Subcutaneous abdominal adipose tissue (tissue), 5 donors: ENCODE results near the gene EPN2.

Experiments used
- H3K27ac ChIP-seq: one replicate; pipeline ENCODE4 v1.7.0; 2013; ENCODE audit warnings: low read depth, mild to moderate bottlenecking, inconsistent platforms, low read length, moderate library complexity
- H3K27me3 ChIP-seq, 5 donors: one replicate each; pipeline ENCODE4 v1.7.0; 2013; ENCODE audit warnings: low read length in 5 of 5, inconsistent platforms in 1 of 5; ENCODE audit not compliant: control insufficient read depth in 5 of 5, insufficient read depth in 4 of 5
- H3K36me3 ChIP-seq, 5 donors: one replicate each; pipeline ENCODE4 v1.7.0; 2013; ENCODE audit warnings: low read length in 5 of 5; ENCODE audit not compliant: control insufficient read depth in 5 of 5, insufficient read depth in 5 of 5
- H3K4me1 ChIP-seq, 5 donors: one replicate each; pipeline ENCODE4 v1.7.0; 2013; ENCODE audit warnings: low read length in 5 of 5, mild to moderate bottlenecking in 3 of 5, moderate library complexity in 1 of 5; ENCODE audit not compliant: control insufficient read depth in 5 of 5, insufficient read depth in 5 of 5
- H3K4me3 ChIP-seq, 5 donors: one replicate each; pipeline ENCODE4 v1.7.0; 2013; ENCODE audit warnings: low read length in 5 of 5, low read depth in 1 of 5
- H3K9ac ChIP-seq, 5 donors: one replicate each; pipeline ENCODE4 v1.7.0; 2013; ENCODE audit warnings: low read length in 5 of 5, mild to moderate bottlenecking in 4 of 5, moderate library complexity in 3 of 5
- H3K9me3 ChIP-seq, 5 donors: one replicate each; pipeline ENCODE4 v1.7.0; 2013; ENCODE audit warnings: low read length in 5 of 5; ENCODE audit not compliant: control insufficient read depth in 5 of 5
- donor health status: healthy.
- donor health status: healthy.
- donor health status: healthy.
- donor health status: healthy.
- donor health status: healthy.

The EPN2 gene

DNA sequence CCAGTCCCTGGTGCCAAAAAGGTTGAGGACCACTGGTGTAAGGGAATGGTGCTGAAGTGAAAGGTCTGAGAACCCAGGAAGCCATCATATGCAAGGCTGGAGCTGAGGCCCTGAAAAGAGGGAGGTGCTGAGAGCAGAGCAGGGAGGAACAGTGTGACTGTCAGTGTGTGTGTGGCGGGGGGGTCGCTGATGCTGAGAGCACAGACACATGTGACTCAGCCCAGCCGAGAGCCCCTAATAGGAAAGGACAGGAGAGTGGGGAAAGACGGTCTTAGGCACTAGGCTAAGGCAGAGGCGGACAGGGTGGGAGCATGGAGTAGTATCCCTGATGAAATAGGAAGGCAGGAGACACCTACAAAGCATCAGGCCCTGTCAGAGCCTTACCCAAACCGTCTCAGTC, 124.2 kb downstream of the EPN2 start:
- Histone ChIP-seq H3K27me3 (no peaks in the 10 kb centered on the region), H3K27ac (no peak overlapping the region), H3K9me3 (no peaks in the 10 kb centered on the region), H3K4me3 (no peak overlapping the region), H3K4me1 (peaks cover 2 to 19% (median 15%) of the 10 kb centered on the region in 5 donors), H3K36me3 (peaks cover 0 to 4% (median 3%) of the 10 kb centered on the region in 5 donors), H3K9ac (peak overlapping the region in 1 of 5 donors; percentile 22)

DNA sequence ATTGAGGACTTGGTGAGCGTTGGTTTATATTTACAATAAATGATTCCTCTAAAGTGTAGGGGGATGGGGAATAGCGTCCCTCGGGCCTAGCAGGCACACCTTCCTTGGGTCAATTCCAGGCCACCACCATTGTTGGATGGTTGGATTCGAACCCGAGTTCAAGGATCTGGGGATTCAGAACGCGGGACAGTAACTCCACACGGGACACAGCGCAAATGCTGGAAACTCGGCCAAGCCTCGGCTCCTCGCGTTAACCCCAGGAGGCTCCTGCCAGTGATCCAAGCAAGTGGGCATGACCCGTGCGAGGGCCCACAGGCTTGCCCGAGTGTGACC, 124.7 kb downstream of the EPN2 start:
- H3K4me3 ChIP-seq = peak overlapping the region; percentile 62 to 87 (median 82)
- H3K36me3 ChIP-seq = peaks cover 0 to 4% (median 0%) of the 10 kb centered on the region in 5 donors
- no peaks in the 10 kb centered on the region for H3K27me3 ChIP-seq
- H3K27ac ChIP-seq = peak overlapping the region; percentile 67
- H3K4me1 ChIP-seq = peaks cover 2 to 19% (median 15%) of the 10 kb centered on the region in 5 donors
- H3K9me3 ChIP-seq = no peaks in the 10 kb centered on the region
- H3K9ac ChIP-seq = peak overlapping the region in 3 of 5 donors; percentile 22 to 60 (median 56)

DNA sequence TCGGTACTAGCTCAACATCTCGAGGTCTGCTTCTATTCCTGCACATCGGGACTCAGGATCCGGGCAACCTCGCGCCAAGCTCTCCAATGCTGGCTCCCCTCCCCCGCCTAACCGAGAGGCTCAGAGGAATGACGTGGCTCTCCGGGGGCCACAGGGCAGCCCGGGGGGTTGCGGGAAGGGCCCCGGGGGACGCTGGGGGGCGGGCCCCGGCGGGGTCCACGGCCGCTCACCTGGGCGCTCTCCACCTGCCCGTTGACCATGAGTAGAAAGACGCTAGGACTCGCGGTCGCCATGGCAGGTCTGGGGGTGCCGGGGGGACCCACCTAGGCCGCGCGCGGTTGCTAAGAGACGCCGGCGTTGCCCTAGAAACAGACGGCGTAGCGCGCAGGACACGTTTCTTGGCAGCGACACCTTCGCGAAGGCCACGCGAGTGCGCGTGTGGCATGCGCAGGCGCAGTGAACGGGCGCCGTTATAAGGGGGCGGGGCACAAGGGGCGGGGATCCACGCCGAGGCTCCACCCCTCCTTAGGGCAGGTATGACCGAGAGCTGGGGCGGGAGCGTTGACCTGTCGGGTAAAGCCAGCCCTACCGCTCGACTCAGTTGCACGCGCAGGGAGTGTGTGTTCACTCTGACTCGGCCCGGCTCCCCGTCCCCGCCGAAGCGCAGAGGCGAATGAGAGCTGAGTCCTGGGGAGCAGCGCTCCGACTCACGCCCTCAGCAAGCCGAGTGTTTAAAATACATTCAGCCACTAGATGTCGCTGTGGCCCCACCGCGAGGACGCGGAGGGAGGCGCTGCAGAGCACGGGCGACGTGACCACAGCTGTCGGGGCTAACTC, 125.3 kb downstream of the EPN2 start, which contains the start of gene B9D1:
Gene B9D1 (minus strand): TSS at position 447 of the 837 bp plus-strand sequence. CDS start 154 bp downstream, at position 293.
- peak within 1 kb of the TSS; percentile 62 to 87 (median 82) for H3K4me3 ChIP-seq
- H3K9me3 ChIP-seq = no peaks in the 10 kb centered on the region
- peak within 1 kb of the TSS in 3 of 5 donors; percentile 56 to 77 (median 60) for H3K9ac ChIP-seq
- peak within 1 kb of the TSS; percentile 67 for H3K27ac ChIP-seq
- H3K4me1 ChIP-seq = peaks cover 2 to 19% (median 15%) of the 10 kb centered on the region in 5 donors
- H3K27me3 ChIP-seq = no peaks in the 10 kb centered on the region
- H3K36me3 ChIP-seq = peaks cover 0 to 3% (median 0%) of the 10 kb centered on the region in 5 donors

DNA sequence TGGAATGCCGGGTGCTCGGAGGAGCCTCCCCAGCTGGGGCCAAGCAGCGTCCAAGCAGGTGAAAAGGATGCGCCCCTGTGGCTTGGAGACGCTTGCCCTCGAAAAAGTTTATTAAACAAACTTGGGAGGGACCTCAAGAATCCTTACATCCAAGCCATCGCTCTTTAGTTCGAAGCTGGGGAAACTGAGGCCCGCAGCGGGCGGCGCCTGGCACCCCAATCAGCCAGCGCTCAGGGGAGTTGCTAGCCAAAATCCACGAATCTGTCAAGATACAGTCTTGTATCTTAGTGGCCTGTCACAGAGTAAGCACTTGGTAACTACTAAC, 125.9 kb downstream of the EPN2 start:
- Histone ChIP-seq H3K4me3 (peak overlapping the region in 4 of 5 donors; percentile 79 to 87 (median 82)), H3K36me3 (no peaks in the 10 kb centered on the region), H3K9me3 (no peaks in the 10 kb centered on the region), H3K27ac (no peak overlapping the region), H3K27me3 (no peaks in the 10 kb centered on the region), H3K9ac (peak overlapping the region in 1 of 5 donors; percentile 53), H3K4me1 (peaks cover 2 to 19% (median 15%) of the 10 kb centered on the region in 5 donors)

DNA sequence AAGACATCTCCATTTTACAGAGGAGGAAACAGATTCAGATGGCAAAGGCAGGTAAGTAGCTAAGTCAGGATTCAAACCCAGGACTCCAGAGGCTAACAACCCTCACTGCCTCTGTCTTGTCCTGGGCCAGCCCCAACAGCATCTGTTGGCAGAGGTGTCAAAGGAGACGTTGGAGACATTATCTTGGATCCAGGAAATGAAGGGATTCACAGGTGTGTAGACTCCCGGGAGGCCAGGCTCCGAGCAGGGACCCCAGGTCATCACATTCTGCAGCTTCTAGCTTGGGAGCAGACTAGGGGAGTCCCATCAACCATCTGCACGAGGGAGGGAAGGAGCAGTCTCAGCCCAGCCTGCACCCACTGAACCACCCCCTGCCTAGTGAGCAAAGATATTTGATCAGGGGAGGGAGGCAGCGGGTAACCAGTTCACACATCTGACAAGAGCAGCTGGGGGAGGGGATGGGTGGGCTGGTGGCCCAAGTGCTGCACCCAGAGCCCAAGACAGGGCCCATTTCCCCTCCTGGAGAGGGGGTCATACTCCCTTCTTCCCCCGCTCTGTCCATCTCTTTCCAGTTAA, 126.4 kb downstream of the EPN2 start:
- Histone ChIP-seq H3K27ac (no peak overlapping the region), H3K4me3 (no peak overlapping the region), H3K4me1 (peaks cover 2 to 19% (median 15%) of the 10 kb centered on the region in 5 donors), H3K27me3 (no peaks in the 10 kb centered on the region), H3K36me3 (no peaks in the 10 kb centered on the region), H3K9ac (no peak overlapping the region), H3K9me3 (no peaks in the 10 kb centered on the region)

DNA sequence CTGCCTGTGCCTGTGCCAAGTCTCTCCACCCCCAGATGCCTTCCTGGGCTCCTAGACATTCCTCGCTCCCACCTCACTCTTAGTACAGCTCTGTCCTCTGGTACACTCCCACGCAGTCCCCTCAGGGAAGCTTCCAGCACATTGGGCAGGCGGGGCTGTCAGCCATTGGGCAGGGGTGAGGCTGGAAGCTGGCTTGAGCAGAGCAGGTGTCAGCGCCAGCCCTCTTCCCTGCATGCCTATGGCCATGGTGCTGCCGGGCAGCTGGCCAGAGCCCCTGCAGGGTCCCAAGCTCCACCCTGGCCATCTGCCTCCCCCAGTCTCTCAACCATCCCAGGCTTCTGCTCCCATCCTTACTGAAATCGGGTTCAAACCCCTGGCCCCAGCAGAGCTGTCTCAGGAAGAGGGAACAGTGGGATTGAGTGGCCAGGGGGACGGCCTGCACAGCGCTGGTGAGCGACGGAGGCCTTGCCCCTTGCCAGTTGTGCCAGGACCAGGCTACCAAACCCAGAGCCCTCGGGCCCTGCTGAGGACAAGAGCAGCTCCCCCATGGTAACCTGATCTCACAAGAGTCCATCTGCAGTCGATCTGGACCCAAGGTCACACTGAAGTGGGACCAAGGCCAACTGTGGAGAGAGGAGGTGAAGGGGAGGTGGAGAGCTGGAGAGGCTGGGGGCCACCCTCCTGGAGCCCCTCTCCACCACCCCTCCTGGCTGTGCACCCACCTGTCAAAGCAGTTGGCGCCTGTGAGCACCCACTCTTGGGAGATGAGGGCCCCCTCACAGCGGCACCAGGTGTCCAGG, 127.7 kb downstream of the EPN2 start:
- H3K9ac ChIP-seq = no peak overlapping the region

DNA sequence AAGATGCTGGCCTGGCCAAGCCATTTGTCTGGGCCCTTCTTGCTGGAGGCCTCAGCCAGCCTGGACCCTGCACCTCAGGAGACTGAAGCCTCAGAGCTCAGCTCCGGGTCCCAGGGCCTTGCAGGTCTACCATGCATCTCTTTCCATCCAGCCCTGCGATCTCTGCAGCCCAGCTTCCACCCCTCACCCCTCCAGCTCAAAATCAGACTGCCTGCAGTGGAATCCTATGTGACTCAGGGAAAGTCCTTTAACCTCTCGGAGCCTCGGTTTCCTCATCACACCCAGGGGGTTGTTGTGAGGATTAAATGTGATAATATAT, 128.3 kb downstream of the EPN2 start:
- H3K27ac ChIP-seq = no peak overlapping the region
- H3K9me3 ChIP-seq = no peaks in the 10 kb centered on the region
- no peak overlapping the region for H3K9ac ChIP-seq
- no peaks in the 10 kb centered on the region for H3K36me3 ChIP-seq
- H3K27me3 ChIP-seq = no peaks in the 10 kb centered on the region
- H3K4me3 ChIP-seq = no peak overlapping the region
- H3K4me1 ChIP-seq = peaks cover 6 to 24% (median 22%) of the 10 kb centered on the region in 5 donors

More for the DNA sequence above, 127.7 kb downstream of the EPN2 start:
- H3K4me3 ChIP-seq = no peak overlapping the region
- peaks cover 2 to 19% (median 16%) of the 10 kb centered on the region in 5 donors for H3K4me1 ChIP-seq
- H3K36me3 ChIP-seq = no peaks in the 10 kb centered on the region
- no peak overlapping the region for H3K27ac ChIP-seq
- H3K9me3 ChIP-seq = no peaks in the 10 kb centered on the region
- no peaks in the 10 kb centered on the region for H3K27me3 ChIP-seq

DNA sequence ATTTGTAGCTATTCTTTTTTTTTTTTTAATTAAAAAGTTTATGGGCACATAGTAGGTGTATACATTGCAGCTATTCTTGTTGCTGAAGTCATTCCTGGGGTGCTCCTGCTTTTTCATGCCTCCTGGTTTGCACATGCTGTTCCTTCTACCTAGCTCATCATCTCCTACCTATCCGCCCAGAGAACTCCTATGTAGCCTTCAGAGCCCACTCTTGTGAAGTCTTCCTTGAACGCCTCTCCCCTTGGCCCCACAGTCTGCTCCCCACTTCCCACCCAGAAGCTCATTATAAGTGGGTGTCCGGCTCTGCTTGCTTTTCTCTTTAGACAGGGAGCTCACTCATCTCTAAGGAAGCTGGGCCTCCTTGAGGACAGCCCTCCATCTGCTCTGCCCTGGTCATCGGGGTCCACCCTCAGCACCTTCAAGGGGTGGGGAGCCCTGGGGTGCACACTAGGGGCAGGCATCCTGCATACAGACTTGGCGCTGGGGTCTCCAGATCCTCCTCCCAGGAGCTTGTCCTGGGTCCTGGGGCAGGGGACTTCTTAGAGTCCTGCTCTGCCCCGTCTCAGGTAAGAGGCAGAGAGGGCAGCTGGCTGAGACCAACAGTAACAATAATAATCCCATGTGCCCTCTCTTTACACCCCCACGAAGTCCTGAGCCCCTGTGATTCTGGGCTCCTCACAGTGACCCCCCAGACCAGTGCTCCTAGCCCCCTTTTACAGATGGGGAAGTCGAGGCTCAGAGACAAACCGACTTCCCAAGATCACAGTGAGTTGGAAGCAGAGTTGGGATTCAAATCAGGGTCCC, 128.9 kb downstream of the EPN2 start:
- Histone ChIP-seq H3K27ac (no peak overlapping the region), H3K4me3 (no peak overlapping the region), H3K9ac (no peak overlapping the region), H3K4me1 (peaks cover 11 to 30% (median 28%) of the 10 kb centered on the region in 5 donors), H3K9me3 (no peaks in the 10 kb centered on the region), H3K36me3 (no peaks in the 10 kb centered on the region), H3K27me3 (no peaks in the 10 kb centered on the region)

DNA sequence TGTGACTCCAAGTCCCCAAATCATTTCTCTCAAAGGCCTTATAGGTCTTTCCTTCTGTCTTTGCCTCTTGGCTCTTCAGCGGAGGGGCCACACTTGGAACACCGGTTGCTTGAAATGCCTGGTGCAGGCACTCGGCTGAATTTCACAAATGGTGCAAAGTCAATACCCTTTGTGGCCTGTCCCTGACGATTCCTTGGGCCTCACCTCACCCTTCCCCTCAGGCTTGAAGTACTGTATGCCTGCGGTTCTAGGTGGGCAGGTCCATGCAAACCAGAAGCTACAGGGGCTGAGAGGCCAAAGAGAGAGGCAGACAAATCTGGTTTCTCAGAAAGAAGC, 129.4 kb downstream of the EPN2 start:
- Histone ChIP-seq H3K9ac (no peak overlapping the region), H3K27me3 (no peaks in the 10 kb centered on the region), H3K36me3 (no peaks in the 10 kb centered on the region), H3K4me3 (no peak overlapping the region), H3K4me1 (peaks cover 12 to 33% (median 29%) of the 10 kb centered on the region in 5 donors), H3K27ac (no peak overlapping the region), H3K9me3 (no peaks in the 10 kb centered on the region)
